Suppressor macrophage treated with lipopolysaccharide for 4 hours (primary cell): ENCODE data around the gene OR1F1.
"Not testable (repeated sequence)": the region's sequence is repeated elsewhere in the genome, so short reads cannot be mapped to it uniquely, and the experiment has no call there.

Experiments used
- DNase-seq: peaks from one replicate; pipeline ENCODE4 v3.0.0-alpha.2; 2020

OR1F1 gene

GRCh38 chr16:3187798-3188674, at the start of gene OR1F1:
TSS of gene OR1F1 (plus strand) at chr16:3188204.
- DNase-seq = peak; percentile 28

GRCh38 chr16:3138342-3138741, 49.7 kb upstream of the OR1F1 start:
- DNase-seq = no peak

- no peak for DNase-seq
Measured at GRCh38 chr16:3138823-3139426, 49.1 kb upstream of the OR1F1 start.

- not testable (repeated sequence) for DNase-seq
Measured at GRCh38 chr16:3139561-3139960, 48.4 kb upstream of the OR1F1 start.

GRCh38 chr16:3140603-3141427, 47.2 kb upstream of the OR1F1 start:
- no peak for DNase-seq

GRCh38 chr16:3141781-3142311, 46.2 kb upstream of the OR1F1 start:
- DNase-seq = no peak

- no peak for DNase-seq
Measured at GRCh38 chr16:3142327-3142726, 45.7 kb upstream of the OR1F1 start.

- no peak for DNase-seq
Measured at GRCh38 chr16:3142770-3143169, 45.2 kb upstream of the OR1F1 start.

GRCh38 chr16:3143189-3143588, 44.8 kb upstream of the OR1F1 start:
- DNase-seq = no peak

GRCh38 chr16:3143598-3144320, 44.2 kb upstream of the OR1F1 start:
- no peak for DNase-seq

- no peak for DNase-seq
Measured at GRCh38 chr16:3144321-3144983, 43.6 kb upstream of the OR1F1 start.

- no peak for DNase-seq
Measured at GRCh38 chr16:3145151-3145550, 42.9 kb upstream of the OR1F1 start.

GRCh38 chr16:3145660-3146059, 42.3 kb upstream of the OR1F1 start:
- DNase-seq = no peak

- no peak for DNase-seq
Measured at GRCh38 chr16:3147046-3147756, 40.8 kb upstream of the OR1F1 start.

- DNase-seq = no peak
Measured at GRCh38 chr16:3147757-3148104, 40.3 kb upstream of the OR1F1 start.

- DNase-seq = no peak
Measured at GRCh38 chr16:3148256-3149192, 39.5 kb upstream of the OR1F1 start.

- DNase-seq = no peak
Measured at GRCh38 chr16:3149193-3149530, 38.8 kb upstream of the OR1F1 start.

GRCh38 chr16:3149630-3150345, 38.2 kb upstream of the OR1F1 start:
- peak; percentile 78 for DNase-seq

- peak; percentile 99 for DNase-seq
Measured at GRCh38 chr16:3150346-3151218, 37.4 kb upstream of the OR1F1 start.
